PC-3 (cell line): ENCODE data around the gene ZNF846.

Source experiments
- CTCF ChIP-seq: fragments of 300-600 bp; sonication (generic); conservative IDR thresholded peaks from 2 replicates; pipeline ENCODE4 v1.5.1; 2017; ENCODE audit warnings: antibody characterized with exemption, low read depth, mild to moderate bottlenecking, low read length
- EZH2phosphoT487 ChIP-seq: fragments of 300-600 bp; sonication (generic); IDR thresholded peaks from 2 replicates; pipeline ENCODE4 v1.6.1; 2018; ENCODE audit warnings: mild to moderate bottlenecking, antibody characterized with exemption, low read length, borderline replicate concordance

- TF ChIP-seq EZH2phosphoT487, result no peak
- TF ChIP-seq CTCF, result peak; percentile 98
Observed at GRCh38 chr19:9796113-9796773, 27.7 kb upstream of the ZNF846 start.
